ENCODE data around the gene COL4A1.

GRCh38 chr13:110345266-110345665, 38.3 kb upstream of the COL4A1 start:
- TF ChIP-seq POLR2AphosphoS5 (IDR thresholded peaks at IDR 0.05) (no peak), POLR2A (IDR thresholded peaks at IDR 0.05) (no peak), EP300 (IDR thresholded peaks at IDR 0.05) (no peak)
- TF ChIP-seq, protein P1, sequence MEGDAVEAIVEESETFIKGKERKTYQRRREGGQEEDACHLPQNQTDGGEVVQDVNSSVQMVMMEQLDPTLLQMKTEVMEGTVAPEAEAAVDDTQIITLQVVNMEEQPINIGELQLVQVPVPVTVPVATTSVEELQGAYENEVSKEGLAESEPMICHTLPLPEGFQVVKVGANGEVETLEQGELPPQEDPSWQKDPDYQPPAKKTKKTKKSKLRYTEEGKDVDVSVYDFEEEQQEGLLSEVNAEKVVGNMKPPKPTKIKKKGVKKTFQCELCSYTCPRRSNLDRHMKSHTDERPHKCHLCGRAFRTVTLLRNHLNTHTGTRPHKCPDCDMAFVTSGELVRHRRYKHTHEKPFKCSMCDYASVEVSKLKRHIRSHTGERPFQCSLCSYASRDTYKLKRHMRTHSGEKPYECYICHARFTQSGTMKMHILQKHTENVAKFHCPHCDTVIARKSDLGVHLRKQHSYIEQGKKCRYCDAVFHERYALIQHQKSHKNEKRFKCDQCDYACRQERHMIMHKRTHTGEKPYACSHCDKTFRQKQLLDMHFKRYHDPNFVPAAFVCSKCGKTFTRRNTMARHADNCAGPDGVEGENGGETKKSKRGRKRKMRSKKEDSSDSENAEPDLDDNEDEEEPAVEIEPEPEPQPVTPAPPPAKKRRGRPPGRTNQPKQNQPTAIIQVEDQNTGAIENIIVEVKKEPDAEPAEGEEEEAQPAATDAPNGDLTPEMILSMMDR (IDR thresholded peaks at IDR 0.05): no peak

Data from upper lobe of left lung (tissue), 4 donors.